Panc1 (cell line): Measurements from ENCODE around the gene STXBP1.

Experiments
- POLR2AphosphoS5 ChIP-seq: IDR thresholded peaks from 2 replicates; pipeline ENCODE4 v1.6.1; 2012; ENCODE audit warnings: mild to moderate bottlenecking, low read depth, low read length, moderate library complexity
- SIN3A ChIP-seq: IDR thresholded peaks from 2 replicates; pipeline ENCODE4 v1.6.1; 2012; ENCODE audit warnings: low read depth, mild to moderate bottlenecking, low read length, moderate library complexity, borderline replicate concordance; ENCODE audit not compliant: insufficient read depth
- TF ChIP-seq, protein P1 (sequence below): fragments of 450-650 bp; IDR thresholded peaks from 2 replicates; pipeline ENCODE4 v1.5.1; 2017; ENCODE audit warnings: mild to moderate bottlenecking
- TF ChIP-seq, protein P2 (sequence below), 2 experiments: IDR thresholded peaks; 2 replicates each; pipeline ENCODE4 v1.6.1; 2011 to 2012; ENCODE audit warnings: low read depth in 2 of 2, control low read depth in 1 of 2, low read length in 1 of 2, mild to moderate bottlenecking in 1 of 2, moderate library complexity in 1 of 2; ENCODE audit not compliant: insufficient read depth in 1 of 2

DNA sequence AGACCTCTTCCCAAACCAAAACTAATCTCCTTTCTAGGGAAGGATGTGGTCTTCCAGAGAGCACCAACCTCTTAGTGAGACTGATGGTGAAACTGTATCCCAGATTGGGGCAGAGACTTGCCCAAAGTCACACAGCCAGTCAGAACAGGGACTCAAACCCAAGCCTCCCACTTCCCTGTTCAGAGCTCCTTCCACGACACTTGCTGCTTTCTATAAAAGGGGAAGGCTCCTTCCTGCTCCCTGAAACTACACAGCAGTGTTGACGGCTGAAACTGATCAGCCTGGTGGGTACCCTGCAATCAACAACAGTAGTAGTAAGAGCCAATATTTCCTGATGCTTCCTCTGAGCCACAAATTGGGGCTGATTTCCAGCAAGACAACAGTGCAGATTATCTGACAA, 121.5 kb downstream of the STXBP1 start:
- TF ChIP-seq, protein P1, sequence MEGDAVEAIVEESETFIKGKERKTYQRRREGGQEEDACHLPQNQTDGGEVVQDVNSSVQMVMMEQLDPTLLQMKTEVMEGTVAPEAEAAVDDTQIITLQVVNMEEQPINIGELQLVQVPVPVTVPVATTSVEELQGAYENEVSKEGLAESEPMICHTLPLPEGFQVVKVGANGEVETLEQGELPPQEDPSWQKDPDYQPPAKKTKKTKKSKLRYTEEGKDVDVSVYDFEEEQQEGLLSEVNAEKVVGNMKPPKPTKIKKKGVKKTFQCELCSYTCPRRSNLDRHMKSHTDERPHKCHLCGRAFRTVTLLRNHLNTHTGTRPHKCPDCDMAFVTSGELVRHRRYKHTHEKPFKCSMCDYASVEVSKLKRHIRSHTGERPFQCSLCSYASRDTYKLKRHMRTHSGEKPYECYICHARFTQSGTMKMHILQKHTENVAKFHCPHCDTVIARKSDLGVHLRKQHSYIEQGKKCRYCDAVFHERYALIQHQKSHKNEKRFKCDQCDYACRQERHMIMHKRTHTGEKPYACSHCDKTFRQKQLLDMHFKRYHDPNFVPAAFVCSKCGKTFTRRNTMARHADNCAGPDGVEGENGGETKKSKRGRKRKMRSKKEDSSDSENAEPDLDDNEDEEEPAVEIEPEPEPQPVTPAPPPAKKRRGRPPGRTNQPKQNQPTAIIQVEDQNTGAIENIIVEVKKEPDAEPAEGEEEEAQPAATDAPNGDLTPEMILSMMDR = no peak
- TF ChIP-seq POLR2AphosphoS5 (no peak), SIN3A (no peak)
- TF ChIP-seq, protein P2, sequence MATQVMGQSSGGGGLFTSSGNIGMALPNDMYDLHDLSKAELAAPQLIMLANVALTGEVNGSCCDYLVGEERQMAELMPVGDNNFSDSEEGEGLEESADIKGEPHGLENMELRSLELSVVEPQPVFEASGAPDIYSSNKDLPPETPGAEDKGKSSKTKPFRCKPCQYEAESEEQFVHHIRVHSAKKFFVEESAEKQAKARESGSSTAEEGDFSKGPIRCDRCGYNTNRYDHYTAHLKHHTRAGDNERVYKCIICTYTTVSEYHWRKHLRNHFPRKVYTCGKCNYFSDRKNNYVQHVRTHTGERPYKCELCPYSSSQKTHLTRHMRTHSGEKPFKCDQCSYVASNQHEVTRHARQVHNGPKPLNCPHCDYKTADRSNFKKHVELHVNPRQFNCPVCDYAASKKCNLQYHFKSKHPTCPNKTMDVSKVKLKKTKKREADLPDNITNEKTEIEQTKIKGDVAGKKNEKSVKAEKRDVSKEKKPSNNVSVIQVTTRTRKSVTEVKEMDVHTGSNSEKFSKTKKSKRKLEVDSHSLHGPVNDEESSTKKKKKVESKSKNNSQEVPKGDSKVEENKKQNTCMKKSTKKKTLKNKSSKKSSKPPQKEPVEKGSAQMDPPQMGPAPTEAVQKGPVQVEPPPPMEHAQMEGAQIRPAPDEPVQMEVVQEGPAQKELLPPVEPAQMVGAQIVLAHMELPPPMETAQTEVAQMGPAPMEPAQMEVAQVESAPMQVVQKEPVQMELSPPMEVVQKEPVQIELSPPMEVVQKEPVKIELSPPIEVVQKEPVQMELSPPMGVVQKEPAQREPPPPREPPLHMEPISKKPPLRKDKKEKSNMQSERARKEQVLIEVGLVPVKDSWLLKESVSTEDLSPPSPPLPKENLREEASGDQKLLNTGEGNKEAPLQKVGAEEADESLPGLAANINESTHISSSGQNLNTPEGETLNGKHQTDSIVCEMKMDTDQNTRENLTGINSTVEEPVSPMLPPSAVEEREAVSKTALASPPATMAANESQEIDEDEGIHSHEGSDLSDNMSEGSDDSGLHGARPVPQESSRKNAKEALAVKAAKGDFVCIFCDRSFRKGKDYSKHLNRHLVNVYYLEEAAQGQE (IDR thresholded peaks at IDR 0.05; ENCODE audit: insufficient read depth in 1 of 2, low read depth in 2 of 2, low read length in 1 of 2) = no peak
